HG02938 (cell line): ENCODE results near the gene RCL1.

Source experiments
- ATAC-seq: cut with Tn5 transposase; IDR thresholded peaks from one replicate; pipeline ENCODE4 v1.9.1; 2021; ENCODE audit warnings: mild to moderate bottlenecking, moderate library complexity; ENCODE audit not compliant: unreplicated experiment

Gene RCL1

DNA sequence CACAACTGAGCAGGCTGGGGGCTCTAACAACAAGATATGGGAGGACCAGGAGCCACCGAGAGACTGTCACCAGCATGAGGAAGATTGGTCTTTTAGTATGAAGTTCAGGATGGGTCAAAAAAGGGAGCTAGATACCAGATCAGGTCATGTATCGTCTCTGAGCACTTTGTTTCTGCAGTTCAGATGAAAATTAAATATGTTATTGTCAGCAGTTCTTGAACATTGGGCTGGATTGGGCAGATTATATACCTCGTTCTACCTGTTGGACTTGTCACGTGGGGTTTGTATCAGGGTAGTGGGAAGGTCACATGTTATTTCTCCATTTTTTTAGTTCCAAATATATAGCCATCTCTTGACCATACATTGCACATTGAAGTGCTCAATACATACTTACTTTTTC, 47.3 kb downstream of the RCL1 start:
- no peak for ATAC-seq

DNA sequence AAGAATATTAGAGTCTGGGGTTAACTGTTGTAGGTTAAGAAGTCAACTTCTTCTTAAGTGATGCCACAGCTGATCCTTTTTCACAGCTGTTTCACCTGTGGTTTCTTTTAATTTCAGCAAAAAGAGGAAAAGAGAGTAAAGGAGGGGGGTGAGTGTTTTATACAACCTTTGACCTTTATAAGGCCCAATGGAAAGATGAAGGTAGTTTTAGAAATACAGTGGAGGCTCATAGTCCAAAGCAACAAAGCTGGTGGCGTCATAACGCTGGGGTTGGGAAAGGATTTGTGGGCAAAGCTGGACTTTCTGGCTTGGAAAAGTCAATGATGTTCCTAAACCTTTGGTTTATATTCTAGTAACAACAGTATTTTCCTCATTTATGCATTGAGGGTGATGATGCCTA, 49.5 kb downstream of the RCL1 start:
- no peak for ATAC-seq

DNA sequence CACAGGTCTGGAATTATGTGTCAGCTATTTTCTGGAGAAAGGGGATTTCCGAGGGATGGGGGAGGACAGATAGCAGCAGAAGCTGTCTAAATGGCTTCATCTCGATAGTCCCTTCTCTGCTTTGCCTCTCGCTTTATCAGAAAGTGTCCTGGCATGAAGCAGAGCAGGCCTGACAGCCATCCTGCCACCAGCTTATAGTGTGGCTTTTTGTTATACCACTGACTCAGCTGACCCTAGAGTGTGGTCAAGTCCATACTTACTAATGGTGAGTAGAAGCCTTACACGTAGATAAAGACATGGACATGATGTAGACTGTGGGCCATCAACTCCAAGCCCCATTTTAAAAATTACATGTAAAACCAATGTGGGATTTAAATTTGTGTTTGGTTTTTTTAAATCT, 50.0 kb downstream of the RCL1 start:
- ATAC-seq = no peak

DNA sequence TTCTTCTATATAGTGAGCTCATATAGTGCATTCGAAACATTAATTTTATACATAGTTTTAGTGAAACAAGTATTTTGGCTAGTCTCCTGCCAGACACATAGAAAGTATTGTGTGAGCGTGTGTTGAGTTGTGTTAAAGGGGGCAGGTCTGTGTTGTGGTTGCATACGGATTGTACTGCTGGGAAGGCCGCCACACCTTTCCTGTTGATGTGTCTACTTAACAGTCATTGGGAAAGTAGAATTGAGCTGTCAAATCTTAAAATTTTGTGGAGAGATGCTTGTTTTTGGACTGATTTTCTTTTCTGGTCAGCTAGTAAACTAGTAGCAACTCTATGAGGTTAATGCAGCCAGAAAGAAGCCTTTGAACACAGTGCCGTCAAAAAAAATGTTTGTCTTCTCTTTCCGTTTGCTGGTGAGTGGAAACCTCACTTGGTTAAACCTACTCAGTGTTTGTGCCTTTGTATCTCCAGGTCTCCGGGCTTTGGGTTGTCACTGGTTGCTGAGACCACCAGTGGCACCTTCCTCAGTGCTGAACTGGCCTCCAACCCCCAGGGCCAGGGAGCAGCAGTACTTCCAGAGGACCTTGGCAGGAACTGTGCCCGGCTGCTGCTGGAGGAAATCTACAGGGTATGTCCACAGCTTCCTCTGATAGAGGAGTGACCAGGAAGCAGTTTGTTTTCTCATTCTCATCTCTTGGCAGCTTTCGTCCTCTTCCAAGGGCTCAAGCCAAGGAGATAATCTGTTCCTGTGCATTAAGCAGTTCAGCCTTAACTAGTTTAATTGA, 51.5 kb downstream of the RCL1 start:
- no peak for ATAC-seq

DNA sequence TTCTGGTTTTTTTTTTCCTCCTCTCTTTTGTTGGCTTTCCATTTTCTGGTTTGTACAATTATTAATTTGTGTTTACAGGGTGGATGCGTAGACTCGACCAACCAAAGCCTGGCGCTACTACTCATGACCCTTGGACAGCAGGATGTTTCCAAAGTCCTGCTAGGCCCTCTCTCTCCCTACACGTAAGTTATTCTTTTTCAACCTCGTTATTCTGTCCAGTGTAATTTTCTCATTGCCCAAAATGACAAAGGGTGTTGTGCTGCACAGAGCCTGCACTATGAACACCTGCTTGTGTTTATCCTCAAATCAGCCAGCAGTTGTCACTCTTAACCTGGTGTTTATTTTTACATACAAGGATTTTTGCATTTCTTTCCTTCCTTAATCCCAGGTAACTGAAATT, 56.6 kb downstream of the RCL1 start:
- no peak for ATAC-seq

DNA sequence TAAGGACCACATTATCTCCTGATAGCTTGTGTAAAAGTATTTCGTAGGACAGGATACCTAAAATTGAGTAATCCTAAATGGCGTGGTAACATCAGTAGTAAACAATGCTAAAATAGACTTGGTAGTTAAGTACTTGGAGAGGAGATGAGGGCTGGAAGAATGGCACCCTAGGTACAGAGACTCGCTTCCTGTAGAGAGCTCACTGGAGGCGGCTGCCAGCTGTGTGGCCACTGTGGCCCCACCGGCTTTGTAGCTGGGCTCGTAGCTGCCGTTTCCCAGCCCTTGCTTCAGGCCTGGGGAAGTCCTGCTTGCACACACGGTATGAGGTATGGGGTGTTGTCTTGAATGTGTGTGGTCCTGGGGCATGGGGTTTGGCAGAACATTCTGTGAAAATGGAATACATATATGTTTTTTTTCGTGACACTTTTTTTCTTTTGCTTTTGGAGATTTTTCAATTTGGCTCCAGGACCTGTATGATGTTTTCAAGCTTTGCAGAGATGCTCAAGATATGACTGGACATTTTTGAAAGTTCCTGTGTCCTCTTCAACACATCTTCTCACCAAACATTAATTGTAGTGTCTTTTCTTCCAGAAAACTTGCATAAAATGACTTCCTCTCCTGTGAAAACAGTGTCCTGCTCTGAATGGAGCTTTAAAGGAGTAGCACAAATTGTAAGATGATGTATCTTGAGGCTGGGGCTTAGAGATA, 58.0 kb downstream of the RCL1 start:
- no peak for ATAC-seq

DNA sequence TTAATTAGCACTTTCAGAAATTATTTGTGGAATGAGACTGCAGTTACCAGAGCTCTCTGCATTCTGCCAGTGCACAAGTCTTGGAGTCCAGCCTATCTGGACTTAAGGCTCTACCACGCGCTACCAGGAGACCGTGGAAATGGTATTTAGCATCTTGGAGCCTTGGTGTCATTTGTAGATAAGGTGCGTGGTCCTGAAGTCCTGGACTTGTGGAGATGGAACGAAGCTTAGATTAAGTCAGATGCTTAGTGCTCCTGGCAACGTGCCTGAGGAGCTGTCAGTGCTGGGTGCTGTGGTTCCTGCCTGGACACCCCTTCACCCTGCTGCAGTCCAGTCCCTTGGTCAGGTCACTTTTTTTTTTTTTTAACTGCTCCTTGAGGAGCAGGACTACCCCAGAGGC, 59.7 kb downstream of the RCL1 start:
- ATAC-seq = no peak

DNA sequence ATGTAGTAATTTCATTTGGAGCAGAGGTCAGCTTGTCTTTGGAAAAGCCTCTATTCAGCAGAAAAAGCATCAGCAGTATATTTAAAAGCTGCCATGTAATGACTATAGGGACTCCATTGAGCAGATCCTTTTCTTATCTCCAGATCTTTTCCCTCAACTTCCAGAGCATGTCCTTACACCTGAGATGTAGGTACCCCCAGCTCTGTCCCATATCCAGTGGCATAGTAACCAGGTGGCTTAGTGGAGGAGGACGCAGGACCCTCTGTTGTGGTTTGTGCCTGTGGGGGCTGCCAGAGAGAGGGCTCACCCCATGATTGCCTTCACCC, 61.5 kb downstream of the RCL1 start:
- ATAC-seq = no peak

DNA sequence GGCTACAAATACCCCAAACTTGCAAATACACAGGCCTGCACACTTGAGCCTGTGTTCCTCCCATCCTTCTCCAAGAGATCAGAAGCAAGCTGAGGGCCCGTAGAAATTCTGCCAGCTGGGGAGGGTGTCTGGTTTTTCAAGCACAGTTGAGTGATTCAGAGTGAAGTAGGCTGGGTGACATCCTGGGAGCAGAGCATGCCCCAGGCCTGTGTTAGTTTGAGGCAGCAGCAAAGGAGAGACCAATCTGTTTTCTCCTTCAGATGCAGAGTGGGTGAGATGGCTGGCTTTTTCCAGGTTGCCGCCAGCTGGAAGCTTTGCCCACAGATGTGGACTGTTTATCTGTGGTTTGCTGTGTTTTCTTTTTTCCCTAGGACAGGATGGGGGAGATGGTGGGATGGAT, 63.1 kb downstream of the RCL1 start:
- ATAC-seq = no peak

DNA sequence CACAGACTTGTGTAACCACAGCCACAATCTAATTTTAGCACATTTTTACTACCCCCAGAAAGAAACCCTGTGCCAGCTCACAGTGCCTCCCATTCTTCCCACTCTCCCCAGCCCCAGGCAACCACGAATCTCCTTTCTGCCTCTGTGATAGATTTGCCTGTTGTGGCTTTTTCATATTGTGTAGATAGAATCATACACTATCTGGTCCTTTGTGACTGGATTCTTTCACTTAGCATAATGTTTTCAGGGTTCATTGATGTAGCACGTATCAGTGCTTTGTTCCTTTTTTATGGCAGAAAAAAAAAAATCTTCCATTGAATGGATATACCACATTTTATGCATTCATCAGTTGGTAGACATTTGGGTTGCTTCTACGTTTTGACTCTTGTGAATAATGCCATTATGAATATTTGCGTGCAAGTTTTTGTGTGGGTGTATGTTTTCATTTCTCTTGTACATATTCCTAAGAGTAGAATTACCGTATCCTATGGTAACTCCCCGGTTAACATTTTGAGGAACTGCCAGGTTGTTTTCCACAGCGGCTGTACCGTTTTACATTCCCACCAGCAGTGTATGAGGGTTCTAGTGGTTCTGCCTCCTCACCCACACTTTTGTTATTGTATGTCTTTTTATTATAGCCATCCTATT, 64.5 kb downstream of the RCL1 start:
- ATAC-seq = no peak

DNA sequence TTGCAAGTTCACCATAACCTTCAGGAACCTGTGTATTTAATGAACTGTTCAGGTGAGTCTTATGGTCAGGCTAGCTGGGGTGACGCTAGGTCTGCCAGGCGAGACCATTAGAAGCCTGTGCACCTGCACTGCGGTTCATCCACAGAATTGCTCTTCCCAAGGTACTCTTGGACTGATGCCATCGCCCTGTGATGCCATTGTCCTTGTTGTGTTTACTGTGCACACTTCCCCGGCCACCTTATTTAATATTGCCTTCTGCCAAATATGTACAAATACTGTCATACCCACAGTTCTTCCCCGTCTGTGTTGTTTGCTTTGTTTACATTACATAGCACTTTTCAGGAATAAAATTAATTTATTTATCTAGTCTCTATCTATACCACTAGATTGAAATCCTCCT, 66.3 kb downstream of the RCL1 start:
- no peak for ATAC-seq

DNA sequence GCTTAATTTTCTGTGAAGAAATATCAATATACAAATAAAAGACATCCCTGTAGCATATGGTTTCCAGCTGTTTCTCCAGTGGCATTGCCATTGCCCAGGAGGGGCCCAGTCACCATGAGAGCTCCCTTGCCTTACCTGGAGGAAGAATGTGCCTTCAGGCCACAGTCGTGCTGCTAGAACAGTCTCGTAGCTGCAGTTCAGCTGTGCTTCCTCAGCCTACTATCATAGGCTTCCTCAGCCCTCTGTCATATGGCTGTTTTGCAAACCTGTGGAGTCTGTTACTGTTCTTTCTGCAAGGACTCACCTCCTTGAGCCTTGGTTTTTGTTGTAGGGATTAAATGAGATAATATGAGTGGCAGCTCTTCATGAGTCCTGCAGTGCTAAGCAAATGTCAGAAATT, 67.6 kb downstream of the RCL1 start:
- no peak for ATAC-seq

DNA sequence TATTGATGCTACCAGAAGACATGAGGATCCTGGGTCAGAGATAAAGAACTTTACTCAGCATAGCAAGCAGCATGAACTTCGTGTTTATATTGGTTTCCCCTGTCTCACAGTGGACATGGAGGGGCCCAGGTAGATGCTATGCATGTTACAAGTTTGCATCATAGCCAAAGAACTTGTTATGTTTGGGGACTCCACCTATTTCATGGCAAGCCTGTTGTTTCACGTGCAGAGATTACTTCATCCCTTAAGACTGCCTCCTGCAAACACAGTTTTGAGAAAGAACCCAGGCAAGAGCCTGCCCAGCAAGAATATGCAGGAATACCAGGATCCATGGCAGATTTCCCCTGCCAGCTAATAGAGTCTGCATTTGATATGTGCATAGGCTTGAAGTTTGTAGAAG, 68.4 kb downstream of the RCL1 start:
- no peak for ATAC-seq

DNA sequence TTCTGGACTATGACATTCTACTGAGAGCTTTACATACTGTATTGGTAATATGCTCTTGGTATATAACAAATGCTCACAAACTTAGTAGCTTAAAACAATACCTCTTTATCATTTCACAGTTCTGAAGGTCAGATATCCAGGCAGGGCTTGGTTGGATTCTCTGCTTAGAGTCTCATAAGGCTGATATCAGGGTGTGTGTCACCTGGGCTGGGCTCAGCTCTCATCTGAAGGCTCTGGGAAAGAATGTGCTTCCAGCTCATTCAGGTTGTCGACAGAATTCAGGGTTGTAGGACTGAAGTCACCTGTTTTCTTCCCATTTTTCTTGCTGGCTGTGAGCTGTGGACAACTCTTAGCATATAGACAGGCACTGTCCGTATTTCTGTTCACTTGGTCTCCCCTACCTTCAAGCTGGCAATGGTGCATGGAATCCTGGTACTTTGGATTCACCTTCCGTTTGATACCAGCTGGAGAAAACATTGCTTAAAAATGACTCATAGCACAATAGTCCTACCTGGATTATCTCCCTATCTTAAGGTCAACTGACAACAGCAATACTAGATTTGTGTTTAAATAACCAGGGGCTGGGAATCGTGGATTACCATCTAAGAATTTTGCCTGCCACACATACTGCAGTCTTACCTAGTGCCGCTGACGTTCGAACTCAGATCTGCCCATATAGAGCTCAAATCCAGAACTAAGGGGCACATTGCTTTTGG, 69.2 kb downstream of the RCL1 start:
- no peak for ATAC-seq

DNA sequence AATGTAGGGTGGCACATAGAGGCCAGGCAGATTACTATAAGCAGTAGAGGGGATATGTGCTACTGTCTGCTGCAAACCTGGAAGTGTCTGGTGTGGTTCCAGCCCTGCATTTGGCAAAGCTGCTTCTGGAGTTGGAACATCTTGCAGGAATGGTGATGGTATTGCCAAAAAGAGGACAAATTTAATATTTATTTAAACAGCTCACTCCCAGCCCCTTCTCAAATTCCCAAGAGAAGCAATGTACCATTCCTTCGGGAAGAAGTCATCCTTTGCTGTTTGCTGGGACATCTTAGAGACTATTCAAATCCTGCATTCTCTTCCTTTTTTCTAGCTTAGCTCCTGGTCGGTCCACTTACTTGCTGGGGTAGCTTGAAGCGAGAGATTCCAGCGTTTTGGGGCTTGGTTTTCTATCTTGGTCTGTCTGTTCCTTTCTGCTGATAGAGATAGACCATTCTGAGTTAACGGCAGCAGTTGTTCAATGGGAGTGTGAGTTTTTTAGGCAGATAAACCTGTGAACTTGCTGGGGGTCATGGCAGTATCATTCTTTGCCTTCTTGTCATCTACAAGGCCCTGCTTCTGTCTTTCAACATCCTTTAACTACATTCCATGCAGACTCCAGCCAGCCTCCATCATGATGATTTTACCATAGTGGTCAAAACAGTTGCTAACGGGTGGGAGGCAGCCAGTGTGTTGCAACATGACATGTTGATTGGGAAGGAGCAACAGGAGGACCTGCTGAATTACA, 69.9 kb downstream of the RCL1 start:
- ATAC-seq = no peak

DNA sequence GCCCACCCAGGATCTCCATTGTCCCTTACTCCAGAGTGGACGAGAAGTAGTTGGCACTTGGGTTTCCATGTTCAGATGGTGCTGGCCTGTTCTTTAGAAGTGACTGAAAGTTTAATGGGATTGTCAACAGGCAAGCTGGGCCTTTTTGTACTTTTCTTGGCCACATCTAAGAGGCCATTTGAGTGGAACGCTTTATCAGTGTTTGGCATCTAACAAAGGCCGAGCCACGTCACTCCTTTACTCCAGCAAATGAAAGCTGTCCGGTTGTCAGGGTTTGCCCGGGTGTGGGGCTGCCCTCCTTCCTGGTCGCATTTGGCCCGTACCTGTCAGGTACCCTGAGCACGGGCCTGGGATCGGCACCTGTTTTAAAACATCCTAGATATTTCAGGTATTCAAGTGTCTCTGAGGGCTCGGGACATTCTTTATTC, 71.5 kb downstream of the RCL1 start:
- no peak for ATAC-seq

DNA sequence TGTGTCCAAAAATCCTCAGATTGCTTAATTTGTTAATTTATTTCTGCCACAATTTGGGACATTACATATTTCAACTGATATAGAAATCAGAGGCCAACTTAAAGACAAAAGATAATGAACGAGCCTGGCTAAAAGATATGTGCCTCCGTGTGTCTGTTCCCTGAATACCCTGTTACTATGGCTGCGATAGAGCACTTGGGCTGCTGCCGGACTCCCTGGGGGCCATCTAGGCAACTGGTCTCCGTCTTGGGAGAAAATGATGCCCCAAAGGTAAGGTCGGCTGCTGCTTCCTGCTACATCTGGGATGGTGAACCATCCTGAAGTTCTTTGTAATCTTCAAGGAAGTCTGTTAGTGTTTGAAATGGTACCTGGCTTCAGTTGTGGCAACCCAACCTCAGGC, 72.0 kb downstream of the RCL1 start:
- ATAC-seq = no peak

DNA sequence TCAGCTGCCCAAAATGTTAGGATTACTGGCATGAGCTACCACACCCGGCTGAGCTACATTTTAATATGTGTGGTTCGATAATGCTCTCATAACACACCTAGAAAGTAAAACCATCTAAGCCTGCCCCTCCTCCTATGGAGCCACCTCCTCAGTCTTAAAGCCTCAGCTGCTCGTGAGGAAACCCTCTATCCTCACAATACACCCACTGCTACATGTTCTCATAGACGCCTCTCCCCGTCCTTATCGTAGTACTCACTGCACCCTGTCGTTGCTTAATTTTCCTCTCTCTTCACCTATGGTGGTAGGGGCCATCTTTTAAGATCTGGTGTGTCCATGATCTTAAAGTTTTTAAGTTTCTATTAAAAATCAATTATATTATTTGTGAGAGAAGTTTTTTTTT, 72.9 kb downstream of the RCL1 start:
- no peak for ATAC-seq

DNA sequence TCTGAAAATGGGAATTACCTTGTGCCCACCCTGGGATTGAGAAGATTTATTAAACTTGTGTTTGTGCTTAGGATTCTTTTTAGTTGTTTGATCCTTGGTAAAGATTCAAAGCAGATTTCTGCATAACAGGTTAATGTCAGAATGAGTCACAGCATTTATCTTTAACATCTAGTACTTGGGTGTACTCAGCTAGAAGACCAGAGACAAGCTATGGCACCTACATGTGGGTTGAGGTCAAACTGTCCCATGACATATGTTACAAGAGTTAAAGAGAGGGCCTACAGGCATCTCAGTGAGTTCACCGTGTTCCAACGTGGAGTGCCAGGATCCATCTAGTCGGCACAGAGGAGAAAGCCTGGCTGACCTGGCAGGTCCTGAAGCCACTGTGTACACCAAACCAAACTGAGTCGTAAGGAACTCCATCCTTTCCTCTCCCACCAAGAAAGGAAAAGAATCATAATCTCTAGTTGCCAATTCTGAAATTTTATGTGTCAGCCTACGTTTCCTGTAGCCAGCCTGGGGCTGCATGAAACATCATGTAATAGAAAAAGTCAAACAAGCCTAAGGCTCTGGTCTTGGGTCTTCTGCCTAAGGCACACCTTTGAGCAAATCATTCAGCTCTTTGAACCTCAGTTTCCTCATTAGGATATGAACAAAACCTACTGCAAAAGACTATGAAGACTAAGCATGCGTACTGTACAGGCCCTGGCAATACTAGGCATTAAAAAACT, 73.7 kb downstream of the RCL1 start:
- no peak for ATAC-seq

DNA sequence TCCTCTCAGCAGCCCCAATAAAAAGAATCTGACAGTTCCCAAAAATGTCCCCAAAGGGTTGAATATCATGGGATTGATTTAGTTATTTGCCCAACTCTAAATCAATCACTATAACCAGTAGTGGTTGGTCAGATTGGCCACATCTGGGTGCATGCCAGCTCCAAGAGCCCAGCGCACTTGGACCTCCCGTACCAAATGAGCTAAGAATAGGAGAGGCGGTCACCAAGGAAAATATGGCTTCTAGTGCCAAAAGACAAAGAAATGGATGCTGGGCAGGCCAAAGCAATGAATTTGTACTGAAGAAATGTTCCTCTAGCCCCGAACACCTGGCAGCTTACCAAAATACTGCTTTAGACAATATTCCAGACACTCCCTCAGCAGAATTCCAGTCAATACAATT, 80.3 kb downstream of the RCL1 start:
- ATAC-seq = no peak
